SKM-1 (cell line): ENCODE measurements around the gene CARTPT.

ENCODE experiments used
- DNase-seq: peaks from one replicate; lab custom pipeline; 2025; ENCODE audit not compliant: unreplicated experiment; lab: John Stamatoyannopoulos, UW

The CARTPT gene

GRCh38 chr5:71737931-71738539, 19.0 kb downstream of the CARTPT start:
- no peak for DNase-seq

GRCh38 chr5:71738662-71739361, 19.7 kb downstream of the CARTPT start:
- DNase-seq: no peak

GRCh38 chr5:71740015-71740753, 21.1 kb downstream of the CARTPT start:
- DNase-seq: no peak

GRCh38 chr5:71743155-71743554, 24.1 kb downstream of the CARTPT start:
- no peak for DNase-seq

GRCh38 chr5:71744009-71744790, 25.1 kb downstream of the CARTPT start:
- DNase-seq: no peak

GRCh38 chr5:71747182-71747581, 28.1 kb downstream of the CARTPT start:
- DNase-seq: no peak

- no peak for DNase-seq
Measured at GRCh38 chr5:71748360-71748759, 29.3 kb downstream of the CARTPT start.

GRCh38 chr5:71751422-71751821, 32.3 kb downstream of the CARTPT start:
- DNase-seq: no peak

- no peak for DNase-seq
Measured at GRCh38 chr5:71752441-71753190, 33.5 kb downstream of the CARTPT start.

GRCh38 chr5:71757590-71758543, 38.8 kb downstream of the CARTPT start:
- no peak for DNase-seq

- no peak for DNase-seq
Measured at GRCh38 chr5:71762826-71763225, 43.8 kb downstream of the CARTPT start.

GRCh38 chr5:71767661-71768060, 48.6 kb downstream of the CARTPT start:
- DNase-seq: no peak

- DNase-seq: no peak
Measured at GRCh38 chr5:71769287-71769686, 50.2 kb downstream of the CARTPT start.

- DNase-seq: no peak
Measured at GRCh38 chr5:71770381-71770780, 51.3 kb downstream of the CARTPT start.
